OCI-LY3 (cell line): Measurements from ENCODE around the gene CD247.

Source experiments
- H2AFZ ChIP-seq: fragments of 200-600, 300-600 bp; shearing (Covaris generic); 2 replicates; pipeline ENCODE4 v1.6.0; 2014; ENCODE audit warnings: antibody characterized with exemption, low read depth, low read length
- H3K27ac ChIP-seq: fragments of 200-600, 300-600 bp; sonication (generic); 2 replicates; pipeline ENCODE4 v1.5.1; 2014; ENCODE audit warnings: mild to moderate bottlenecking, low read length, moderate library complexity, mixed read lengths
- H3K27me3 ChIP-seq: fragments of 200-600, 300-600 bp; sonication (generic); 2 replicates; pipeline ENCODE4 v1.6.1; 2014; ENCODE audit warnings: low read depth, low read length, mixed read lengths
- H3K36me3 ChIP-seq: fragments of 200-600, 300-600 bp; sonication (generic); replicated peaks from 2 replicates; pipeline ENCODE3; 2014; ENCODE audit warnings: low read depth, low read length, mixed read lengths
- H3K4me1 ChIP-seq: fragments of 300-600, 200-600 bp; sonication (generic); 2 replicates; pipeline ENCODE4 v1.6.1; 2014; ENCODE audit warnings: low read length, mixed read lengths
- H3K4me2 ChIP-seq: fragments of 200-600, 300-600 bp; sonication (generic); 2 replicates; pipeline ENCODE4 v1.6.1; 2014; ENCODE audit warnings: low read length, mixed read lengths
- H3K4me3 ChIP-seq: fragments of 300-600, 200-600 bp; sonication (generic); 2 replicates; pipeline ENCODE4 v1.5.1; 2014; ENCODE audit warnings: antibody characterized with exemption, mild to moderate bottlenecking, low read length, moderate library complexity
- H3K79me2 ChIP-seq: fragments of 300-600, 200-600 bp; shearing (Covaris generic); 2 replicates; pipeline ENCODE4 v1.6.1; 2014; ENCODE audit warnings: mild to moderate bottlenecking, low read length, mixed read lengths
- H3K9ac ChIP-seq: fragments of 300-600, 200-600 bp; shearing (Covaris generic); 2 replicates; pipeline ENCODE4 v1.6.0; 2014; ENCODE audit warnings: mild to moderate bottlenecking, low read length, moderate library complexity
- H3K9me3 ChIP-seq: fragments of 200-600, 300-600 bp; shearing (Covaris generic); 2 replicates; pipeline ENCODE4 v1.6.1; 2014; ENCODE audit warnings: low read length, mixed read lengths; ENCODE audit not compliant: insufficient read depth
- H4K20me1 ChIP-seq: fragments of 200-600, 300-600 bp; sonication (generic); 2 replicates; pipeline ENCODE4 v1.6.1; 2016; ENCODE audit warnings: low read length, mixed read lengths; ENCODE audit not compliant: insufficient read depth
- EZH2phosphoT487 ChIP-seq: fragments of 200-600 bp; shearing (Covaris generic); IDR thresholded peaks from 2 replicates; pipeline ENCODE4 v1.6.1; 2018; ENCODE audit warnings: antibody characterized with exemption, mixed run types, low read depth
- TF ChIP-seq, protein P1 (sequence below): fragments of 200-600, 300-600 bp; sonication (generic); IDR thresholded peaks from 2 replicates; pipeline ENCODE4 v1.5.1; 2014; ENCODE audit warnings: antibody characterized with exemption, low read length, low read depth

The CD247 gene

GRCh38 chr1:167435484-167435883 lies 82.8 kb downstream of the CD247 start:
- no peaks in the 10 kb centered on the region for H3K36me3 ChIP-seq
- H3K79me2 ChIP-seq: no peaks in the 10 kb centered on the region

DNA sequence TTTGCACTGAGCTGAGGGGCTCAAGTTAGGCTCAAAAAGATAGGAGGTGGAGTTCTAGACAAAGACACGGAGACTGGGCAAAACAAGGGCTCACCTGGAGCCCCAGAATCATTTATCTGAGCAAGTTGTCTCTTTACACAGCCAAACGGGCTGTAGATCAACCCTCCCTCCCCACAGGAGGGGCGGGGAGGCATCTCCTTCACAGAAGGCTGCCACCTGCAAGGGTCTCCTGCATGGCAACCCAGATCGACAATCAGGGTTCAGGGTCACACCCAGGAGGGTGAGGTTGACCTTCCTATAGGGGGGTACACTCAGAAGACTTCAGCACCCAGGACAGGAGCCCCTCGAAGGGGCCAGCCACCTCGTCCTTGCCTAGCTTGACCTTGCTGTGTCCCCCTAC lies 84.0 kb downstream of the CD247 start:
- Histone ChIP-seq H3K9ac (no peak overlapping the region), H3K27ac (no peak overlapping the region), H3K4me1 (peaks cover 23% of the 10 kb centered on the region), H3K4me2 (no peak overlapping the region), H3K27me3 (peaks cover 28% of the 10 kb centered on the region), H3K79me2 (no peaks in the 10 kb centered on the region), H3K9me3 (peaks cover 5% of the 10 kb centered on the region; the same call in 1 of the 2 replicates), H4K20me1 (no peaks in the 10 kb centered on the region), H3K36me3 (no peaks in the 10 kb centered on the region), H2AFZ (no peak overlapping the region), H3K4me3 (no peak overlapping the region)
- TF ChIP-seq, protein P1, sequence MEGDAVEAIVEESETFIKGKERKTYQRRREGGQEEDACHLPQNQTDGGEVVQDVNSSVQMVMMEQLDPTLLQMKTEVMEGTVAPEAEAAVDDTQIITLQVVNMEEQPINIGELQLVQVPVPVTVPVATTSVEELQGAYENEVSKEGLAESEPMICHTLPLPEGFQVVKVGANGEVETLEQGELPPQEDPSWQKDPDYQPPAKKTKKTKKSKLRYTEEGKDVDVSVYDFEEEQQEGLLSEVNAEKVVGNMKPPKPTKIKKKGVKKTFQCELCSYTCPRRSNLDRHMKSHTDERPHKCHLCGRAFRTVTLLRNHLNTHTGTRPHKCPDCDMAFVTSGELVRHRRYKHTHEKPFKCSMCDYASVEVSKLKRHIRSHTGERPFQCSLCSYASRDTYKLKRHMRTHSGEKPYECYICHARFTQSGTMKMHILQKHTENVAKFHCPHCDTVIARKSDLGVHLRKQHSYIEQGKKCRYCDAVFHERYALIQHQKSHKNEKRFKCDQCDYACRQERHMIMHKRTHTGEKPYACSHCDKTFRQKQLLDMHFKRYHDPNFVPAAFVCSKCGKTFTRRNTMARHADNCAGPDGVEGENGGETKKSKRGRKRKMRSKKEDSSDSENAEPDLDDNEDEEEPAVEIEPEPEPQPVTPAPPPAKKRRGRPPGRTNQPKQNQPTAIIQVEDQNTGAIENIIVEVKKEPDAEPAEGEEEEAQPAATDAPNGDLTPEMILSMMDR: no peak
- no peak for TF ChIP-seq EZH2phosphoT487

More at GRCh38 chr1:167435484-167435883, 82.8 kb downstream of the CD247 start:
- H3K27me3 ChIP-seq: peaks cover 28% of the 10 kb centered on the region
- no peaks in the 10 kb centered on the region for H4K20me1 ChIP-seq
- no peak overlapping the region for H2AFZ ChIP-seq
- TF ChIP-seq, protein P1: no peak
- no peak for TF ChIP-seq EZH2phosphoT487
- peaks cover 5% of the 10 kb centered on the region; the same call in 1 of the 2 replicates for H3K9me3 ChIP-seq
- H3K4me2 ChIP-seq: no peak overlapping the region
- H3K27ac ChIP-seq: no peak overlapping the region
- no peak overlapping the region for H3K4me3 ChIP-seq
- H3K4me1 ChIP-seq: peaks cover 11% of the 10 kb centered on the region
- H3K9ac ChIP-seq: no peak overlapping the region

DNA sequence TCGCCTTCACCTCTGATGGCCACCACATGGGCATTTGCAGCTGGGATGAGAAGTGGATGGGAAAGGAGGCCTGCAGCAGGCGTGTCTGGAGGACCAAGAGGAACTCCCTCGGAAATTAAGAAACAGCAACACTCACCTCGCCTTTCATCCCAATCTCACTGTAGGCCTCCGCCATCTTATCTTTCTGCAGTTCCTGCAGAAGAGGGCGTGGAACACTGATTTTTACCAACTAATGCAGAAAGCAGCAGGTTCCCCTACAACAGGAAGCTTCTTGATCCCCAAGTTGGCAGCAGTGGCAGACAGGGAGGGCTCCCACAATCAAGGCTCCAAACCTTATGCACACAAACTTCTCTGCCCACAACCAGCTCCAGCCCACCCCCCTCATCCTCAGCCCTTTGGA lies 84.4 kb downstream of the CD247 start:
- H3K9ac ChIP-seq: no peak overlapping the region
- H3K27ac ChIP-seq: no peak overlapping the region
- H3K9me3 ChIP-seq: peaks cover 5% of the 10 kb centered on the region; the same call in 1 of the 2 replicates
- H2AFZ ChIP-seq: no peak overlapping the region
- no peak overlapping the region for H3K4me2 ChIP-seq
- no peaks in the 10 kb centered on the region for H4K20me1 ChIP-seq
- no peak overlapping the region for H3K4me3 ChIP-seq
- H3K4me1 ChIP-seq: peaks cover 23% of the 10 kb centered on the region
- H3K27me3 ChIP-seq: peaks cover 24% of the 10 kb centered on the region
- no peaks in the 10 kb centered on the region for H3K36me3 ChIP-seq
- no peaks in the 10 kb centered on the region for H3K79me2 ChIP-seq
- TF ChIP-seq, protein P1: no peak
- TF ChIP-seq EZH2phosphoT487: no peak

- Histone ChIP-seq H3K4me2 (no peak overlapping the region), H3K27me3 (0 out of 2 replicates have a peak, but pooled peaks cover 15% of the 10 kb centered on the region), H3K79me2 (no peaks in the 10 kb centered on the region), H3K36me3 (no peaks in the 10 kb centered on the region), H3K4me3 (no peak overlapping the region), H3K9me3 (peaks cover 5% of the 10 kb centered on the region; the same call in 1 of the 2 replicates), H3K9ac (no peak overlapping the region), H2AFZ (no peak overlapping the region), H4K20me1 (no peaks in the 10 kb centered on the region), H3K27ac (no peak overlapping the region), H3K4me1 (peaks cover 23% of the 10 kb centered on the region)
- no peak for TF ChIP-seq EZH2phosphoT487
- TF ChIP-seq, protein P1: no peak
Measured at GRCh38 chr1:167432780-167433179, 85.5 kb downstream of the CD247 start.
